ENCODE data around the gene CALCOCO1. TPM values are rescaled to one million over a fixed set of nuclear protein-coding genes. Genes with fewer than 3 reads are reported as not detected.

Gene CALCOCO1
- total RNA-seq, 4 donors from 2014 or later, result 400 to 469 (median 424) TPM

DNA sequence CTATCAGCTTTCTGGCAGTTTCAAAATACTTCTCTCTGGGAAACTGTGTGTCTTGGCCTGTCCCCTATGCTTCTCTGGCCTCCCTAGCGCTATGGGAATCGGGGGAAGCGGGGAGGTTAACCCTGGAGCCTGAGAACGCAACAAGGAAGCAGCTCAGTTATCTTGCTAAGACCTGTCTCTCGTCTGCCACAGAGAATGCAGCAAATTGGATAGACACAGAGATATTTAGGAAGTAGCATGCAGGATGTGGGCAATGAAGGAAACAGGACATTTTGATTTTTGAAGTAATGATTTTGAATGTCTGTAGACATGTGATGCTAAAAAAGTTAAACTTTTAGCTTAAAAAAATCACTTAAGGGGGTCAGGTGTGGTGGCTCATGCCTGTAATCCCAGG lies 6.6 kb upstream of the CALCOCO1 start:
- Histone ChIP-seq H3K27me3 (peaks cover 43% of the 10 kb centered on the region), H3K4me3 (no peak overlapping the region), H3K9me3 (no peaks in the 10 kb centered on the region), H3K36me3 (no peaks in the 10 kb centered on the region), H3K4me1 (peaks cover 0 to 6% (median 0%) of the 10 kb centered on the region in 3 donors), H3K27ac (no peak overlapping the region)
- TF ChIP-seq POLR2AphosphoS5 (IDR thresholded peaks at IDR 0.05) (no peak), EP300 (IDR thresholded peaks at IDR 0.05) (no peak), POLR2A (IDR thresholded peaks at IDR 0.05) (no peak)
- TF ChIP-seq, protein P1, sequence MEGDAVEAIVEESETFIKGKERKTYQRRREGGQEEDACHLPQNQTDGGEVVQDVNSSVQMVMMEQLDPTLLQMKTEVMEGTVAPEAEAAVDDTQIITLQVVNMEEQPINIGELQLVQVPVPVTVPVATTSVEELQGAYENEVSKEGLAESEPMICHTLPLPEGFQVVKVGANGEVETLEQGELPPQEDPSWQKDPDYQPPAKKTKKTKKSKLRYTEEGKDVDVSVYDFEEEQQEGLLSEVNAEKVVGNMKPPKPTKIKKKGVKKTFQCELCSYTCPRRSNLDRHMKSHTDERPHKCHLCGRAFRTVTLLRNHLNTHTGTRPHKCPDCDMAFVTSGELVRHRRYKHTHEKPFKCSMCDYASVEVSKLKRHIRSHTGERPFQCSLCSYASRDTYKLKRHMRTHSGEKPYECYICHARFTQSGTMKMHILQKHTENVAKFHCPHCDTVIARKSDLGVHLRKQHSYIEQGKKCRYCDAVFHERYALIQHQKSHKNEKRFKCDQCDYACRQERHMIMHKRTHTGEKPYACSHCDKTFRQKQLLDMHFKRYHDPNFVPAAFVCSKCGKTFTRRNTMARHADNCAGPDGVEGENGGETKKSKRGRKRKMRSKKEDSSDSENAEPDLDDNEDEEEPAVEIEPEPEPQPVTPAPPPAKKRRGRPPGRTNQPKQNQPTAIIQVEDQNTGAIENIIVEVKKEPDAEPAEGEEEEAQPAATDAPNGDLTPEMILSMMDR (IDR thresholded peaks at IDR 0.05), result no peak
- ATAC-seq, result no peak
- WGBS, 2 donors (ENCODE audit: low coverage in 1 of 2), result 39% methylated on average over 5 of the region's 5 CpGs; no CpG with 5 or more reads in 1 of the 2 donors

DNA sequence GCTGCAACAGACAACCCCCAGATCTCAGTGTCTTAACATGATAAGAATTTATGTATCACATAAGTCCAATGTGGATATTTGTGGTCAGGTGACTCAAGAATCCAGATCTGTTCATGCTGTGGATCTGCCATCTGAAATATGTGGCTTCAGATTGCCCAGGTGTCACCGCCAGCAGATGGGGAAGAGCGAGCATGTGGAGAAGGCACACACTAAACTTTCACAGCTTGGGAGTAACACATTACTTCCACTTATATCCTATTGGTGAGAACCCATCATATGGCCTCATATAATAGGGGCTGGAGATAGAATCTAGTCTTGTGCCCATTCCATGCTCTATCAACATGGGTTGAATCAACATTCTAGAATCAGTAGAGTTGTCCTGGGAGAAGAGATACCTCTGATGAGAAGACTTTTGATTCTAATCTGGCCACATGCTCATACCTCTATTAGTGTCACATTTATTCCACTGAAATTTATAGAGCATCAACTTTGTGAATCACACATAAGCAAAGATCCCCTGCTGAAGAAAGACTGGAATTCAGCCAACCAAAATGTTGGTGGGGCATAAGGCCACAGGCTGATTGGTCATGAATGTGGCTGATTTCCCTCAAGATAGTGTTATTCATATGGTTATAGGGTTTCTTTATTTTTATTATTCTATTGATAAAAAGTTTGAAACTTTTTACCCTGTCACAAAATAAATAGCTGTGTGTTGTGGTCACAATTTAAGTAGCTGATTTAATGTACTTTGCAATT lies 6.0 kb upstream of the CALCOCO1 start:
- Histone ChIP-seq H3K27ac (no peak overlapping the region), H3K4me1 (peaks cover 0 to 3% (median 0%) of the 10 kb centered on the region in 3 donors), H3K9me3 (no peaks in the 10 kb centered on the region), H3K4me3 (no peak overlapping the region), H3K36me3 (no peaks in the 10 kb centered on the region), H3K27me3 (peaks cover 37% of the 10 kb centered on the region)
- ATAC-seq, result no peak
- 92% methylated on average over 2 of the region's 2 CpGs; no CpG with 5 or more reads in 1 of the 2 donors for WGBS, 2 donors (ENCODE audit: low coverage in 1 of 2)
- TF ChIP-seq, protein P1 (IDR thresholded peaks at IDR 0.05), result no peak
- TF ChIP-seq EP300 (IDR thresholded peaks at IDR 0.05) (no peak), POLR2A (IDR thresholded peaks at IDR 0.05) (no peak), POLR2AphosphoS5 (IDR thresholded peaks at IDR 0.05) (no peak)

DNA sequence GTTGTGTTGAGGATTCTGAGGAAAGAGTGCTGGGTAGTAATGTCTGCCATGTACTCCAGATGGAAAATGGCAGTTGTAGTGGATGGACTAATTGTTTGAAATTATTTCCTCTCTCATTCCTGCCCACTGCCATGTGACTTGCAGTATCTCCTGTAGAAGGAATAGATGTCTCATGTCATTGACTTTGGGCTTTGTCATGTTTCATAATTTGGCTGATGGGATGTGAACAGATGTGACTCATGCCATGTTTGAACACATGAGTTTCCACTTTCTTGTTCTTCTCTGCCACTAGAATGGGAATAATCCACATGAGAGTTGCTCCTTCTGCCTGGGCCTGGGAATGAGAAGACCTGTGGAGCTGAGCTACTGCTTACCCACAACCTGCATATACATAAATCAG lies 2.4 kb upstream of the CALCOCO1 start:
- peaks cover 4% of the 10 kb centered on the region for H3K27me3 ChIP-seq
- no peak for ATAC-seq
- H3K36me3 ChIP-seq, result peaks cover 0 to 12% of the 10 kb centered on the region in 2 donors
- no peak overlapping the region for H3K4me3 ChIP-seq
- peaks cover 3 to 30% (median 10%) of the 10 kb centered on the region in 3 donors for H3K4me1 ChIP-seq
- no peaks in the 10 kb centered on the region for H3K9me3 ChIP-seq
- TF ChIP-seq POLR2AphosphoS5 (IDR thresholded peaks at IDR 0.05), result no peak
- TF ChIP-seq, protein P1 (IDR thresholded peaks at IDR 0.05), result no peak
- no peak overlapping the region for H3K27ac ChIP-seq

- peak overlapping the region; percentile 48 to 75 for H3K4me3 ChIP-seq
- ATAC-seq, result no peak
- no peaks in the 10 kb centered on the region for H3K27me3 ChIP-seq
- WGBS, 2 donors (ENCODE audit: low coverage in 1 of 2), result 49 to 55% methylated on average over 7 of the region's 7 CpGs
- no peaks in the 10 kb centered on the region for H3K9me3 ChIP-seq
- H3K27ac ChIP-seq, result peak overlapping the region; percentile 55 to 80 (median 76)
- H3K4me1 ChIP-seq, result peaks cover 3 to 31% (median 10%) of the 10 kb centered on the region in 3 donors
- peaks cover 0 to 26% of the 10 kb centered on the region in 2 donors for H3K36me3 ChIP-seq
- TF ChIP-seq POLR2A (IDR thresholded peaks at IDR 0.05) (no peak), POLR2AphosphoS5 (IDR thresholded peaks at IDR 0.05) (no peak), EP300 (IDR thresholded peaks at IDR 0.05) (no peak)
- TF ChIP-seq, protein P1 (IDR thresholded peaks at IDR 0.05), result no peak
Measured at GRCh38 chr12:53728206-53728605, 954 bp upstream of the CALCOCO1 start.

DNA sequence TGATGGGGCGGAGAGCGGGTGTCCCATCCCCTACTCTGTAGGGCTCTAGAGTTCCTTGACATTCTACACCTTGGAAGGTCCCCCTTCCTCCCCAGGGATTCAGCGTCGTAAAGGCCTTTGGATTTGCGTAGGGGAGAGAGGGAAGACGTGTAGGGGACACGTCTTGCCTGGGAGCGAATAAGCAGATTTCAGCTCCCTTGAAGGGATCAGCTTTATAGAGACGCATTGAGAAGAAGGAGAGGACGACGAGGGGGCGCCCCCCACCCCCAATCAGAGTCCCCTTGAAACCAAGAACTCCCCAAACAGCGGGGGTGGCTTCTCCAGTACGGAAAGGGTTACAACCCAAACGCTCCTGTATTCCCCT lies 324 bp downstream of the CALCOCO1 start:
- Histone ChIP-seq H3K4me1 (peaks cover 3 to 31% (median 10%) of the 10 kb centered on the region in 3 donors), H3K9me3 (no peaks in the 10 kb centered on the region), H3K36me3 (peaks cover 0 to 39% of the 10 kb centered on the region in 2 donors), H3K4me3 (peak overlapping the region; percentile 75 to 98), H3K27me3 (no peaks in the 10 kb centered on the region), H3K27ac (peak overlapping the region; percentile 70 to 77 (median 72))
- 0 to 25% methylated on average over 2 to 11 of the region's 15 CpGs for WGBS, 2 donors (ENCODE audit: low coverage in 1 of 2)
- TF ChIP-seq, protein P1 (IDR thresholded peaks at IDR 0.05), result no peak
- no peak for TF ChIP-seq POLR2AphosphoS5 (IDR thresholded peaks at IDR 0.05)
- TF ChIP-seq EP300 (IDR thresholded peaks at IDR 0.05), result no peak
- TF ChIP-seq POLR2A (IDR thresholded peaks at IDR 0.05), result no peak
- no peak for ATAC-seq
